ENCODE measurements around the gene ATP2B3. TPM values are rescaled to one million over a fixed set of nuclear protein-coding genes. Genes with fewer than 3 reads are reported as not detected.

Gene ATP2B3
- total RNA-seq, 1 donor from 2014 or later: 0.21 TPM

GRCh38 chrX:153626025-153626633 lies 108.7 kb downstream of the ATP2B3 start:
- Mint-ChIP-seq H3K27ac (ENCODE audit: unreplicated experiment) (no peak overlapping the region), H3K9me3 (ENCODE audit: unreplicated experiment) (peaks cover 8% of the 10 kb centered on the region), H3K4me3 (ENCODE audit: unreplicated experiment) (no peak overlapping the region), H3K4me1 (ENCODE audit: unreplicated experiment) (peaks cover 6% of the 10 kb centered on the region), H3K36me3 (ENCODE audit: unreplicated experiment) (no peaks in the 10 kb centered on the region), H3K27me3 (ENCODE audit: unreplicated experiment) (peaks cover 16% of the 10 kb centered on the region)
- DNase-seq (ENCODE audit: extremely low spot score, unreplicated experiment): no peak
- TF ChIP-seq, protein P1, sequence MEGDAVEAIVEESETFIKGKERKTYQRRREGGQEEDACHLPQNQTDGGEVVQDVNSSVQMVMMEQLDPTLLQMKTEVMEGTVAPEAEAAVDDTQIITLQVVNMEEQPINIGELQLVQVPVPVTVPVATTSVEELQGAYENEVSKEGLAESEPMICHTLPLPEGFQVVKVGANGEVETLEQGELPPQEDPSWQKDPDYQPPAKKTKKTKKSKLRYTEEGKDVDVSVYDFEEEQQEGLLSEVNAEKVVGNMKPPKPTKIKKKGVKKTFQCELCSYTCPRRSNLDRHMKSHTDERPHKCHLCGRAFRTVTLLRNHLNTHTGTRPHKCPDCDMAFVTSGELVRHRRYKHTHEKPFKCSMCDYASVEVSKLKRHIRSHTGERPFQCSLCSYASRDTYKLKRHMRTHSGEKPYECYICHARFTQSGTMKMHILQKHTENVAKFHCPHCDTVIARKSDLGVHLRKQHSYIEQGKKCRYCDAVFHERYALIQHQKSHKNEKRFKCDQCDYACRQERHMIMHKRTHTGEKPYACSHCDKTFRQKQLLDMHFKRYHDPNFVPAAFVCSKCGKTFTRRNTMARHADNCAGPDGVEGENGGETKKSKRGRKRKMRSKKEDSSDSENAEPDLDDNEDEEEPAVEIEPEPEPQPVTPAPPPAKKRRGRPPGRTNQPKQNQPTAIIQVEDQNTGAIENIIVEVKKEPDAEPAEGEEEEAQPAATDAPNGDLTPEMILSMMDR (IDR thresholded peaks at IDR 0.05): no peak

GRCh38 chrX:153626863-153627674 lies 109.6 kb downstream of the ATP2B3 start:
- TF ChIP-seq, protein P1 (IDR thresholded peaks at IDR 0.05): no peak
- H3K27me3 Mint-ChIP-seq (ENCODE audit: unreplicated experiment): peaks cover 17% of the 10 kb centered on the region
- no peaks in the 10 kb centered on the region for H3K36me3 Mint-ChIP-seq (ENCODE audit: unreplicated experiment)
- no peak overlapping the region for H3K4me3 Mint-ChIP-seq (ENCODE audit: unreplicated experiment)
- peaks cover 17% of the 10 kb centered on the region for H3K9me3 Mint-ChIP-seq (ENCODE audit: unreplicated experiment)
- peaks cover 6% of the 10 kb centered on the region for H3K4me1 Mint-ChIP-seq (ENCODE audit: unreplicated experiment)
- no peak for DNase-seq (ENCODE audit: extremely low spot score, unreplicated experiment)
- H3K27ac Mint-ChIP-seq (ENCODE audit: unreplicated experiment): no peak overlapping the region

DNA sequence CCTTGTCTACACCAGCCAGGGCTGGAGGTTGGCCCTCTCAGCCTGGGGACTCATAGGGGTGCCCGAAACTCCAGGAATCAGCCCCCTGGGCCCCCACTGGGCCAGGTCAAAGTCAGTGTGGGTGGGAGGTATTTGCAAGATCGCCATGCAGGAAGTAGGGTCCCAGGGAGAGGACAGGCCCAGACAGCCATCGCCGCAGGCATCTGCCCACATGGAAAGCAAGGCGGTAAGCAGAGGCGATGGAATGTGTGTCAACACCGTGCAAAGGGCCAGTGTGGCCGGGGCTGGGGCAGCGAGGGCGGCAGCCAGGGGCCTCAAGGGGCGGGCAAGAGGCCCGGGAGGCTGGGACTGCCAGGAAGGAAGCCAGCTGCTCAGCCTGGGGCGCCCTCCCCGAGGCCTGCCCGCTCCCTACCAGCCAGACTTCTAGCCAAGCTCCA lies 110.3 kb downstream of the ATP2B3 start:
- Mint-ChIP-seq H3K4me3 (ENCODE audit: unreplicated experiment) (no peak overlapping the region), H3K9me3 (ENCODE audit: unreplicated experiment) (peaks cover 17% of the 10 kb centered on the region), H3K27ac (ENCODE audit: unreplicated experiment) (no peak overlapping the region), H3K4me1 (ENCODE audit: unreplicated experiment) (peaks cover 6% of the 10 kb centered on the region), H3K27me3 (ENCODE audit: unreplicated experiment) (peaks cover 11% of the 10 kb centered on the region), H3K36me3 (ENCODE audit: unreplicated experiment) (no peaks in the 10 kb centered on the region)
- no peak for DNase-seq (ENCODE audit: extremely low spot score, unreplicated experiment)
- TF ChIP-seq, protein P1 (IDR thresholded peaks at IDR 0.05): no peak

GRCh38 chrX:153628129-153628528 lies 110.7 kb downstream of the ATP2B3 start:
- TF ChIP-seq, protein P1 (IDR thresholded peaks at IDR 0.05): no peak
- Mint-ChIP-seq H3K9me3 (ENCODE audit: unreplicated experiment) (peaks cover 17% of the 10 kb centered on the region), H3K36me3 (ENCODE audit: unreplicated experiment) (no peaks in the 10 kb centered on the region), H3K4me3 (ENCODE audit: unreplicated experiment) (no peak overlapping the region), H3K27me3 (ENCODE audit: unreplicated experiment) (peaks cover 8% of the 10 kb centered on the region), H3K27ac (ENCODE audit: unreplicated experiment) (no peak overlapping the region), H3K4me1 (ENCODE audit: unreplicated experiment) (peaks cover 6% of the 10 kb centered on the region)
- DNase-seq (ENCODE audit: extremely low spot score, unreplicated experiment): no peak

DNA sequence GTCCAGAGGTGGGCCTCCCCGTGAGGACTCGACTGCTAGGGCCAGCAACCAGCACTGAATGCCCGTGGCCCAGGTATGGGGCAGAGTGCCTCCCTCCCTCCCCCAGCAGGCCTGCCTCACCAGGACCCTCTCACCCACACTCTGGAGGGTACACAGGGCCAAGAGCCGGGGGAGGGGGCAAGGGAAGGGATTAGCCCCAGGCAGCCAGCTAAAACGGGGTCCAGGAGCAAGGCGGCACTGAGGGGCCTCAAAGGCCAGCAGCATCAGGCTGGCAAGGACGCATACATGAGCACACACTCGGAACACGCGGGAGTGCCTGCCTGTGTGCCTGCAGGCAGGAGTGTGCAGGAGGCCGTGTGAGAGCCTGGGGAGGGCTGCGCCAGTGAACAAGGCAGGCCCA lies 111.2 kb downstream of the ATP2B3 start:
- no peaks in the 10 kb centered on the region for H3K36me3 Mint-ChIP-seq (ENCODE audit: unreplicated experiment)
- H3K4me1 Mint-ChIP-seq (ENCODE audit: unreplicated experiment): peaks cover 4% of the 10 kb centered on the region
- H3K4me3 Mint-ChIP-seq (ENCODE audit: unreplicated experiment): no peak overlapping the region
- H3K27me3 Mint-ChIP-seq (ENCODE audit: unreplicated experiment): peaks cover 8% of the 10 kb centered on the region
- TF ChIP-seq, protein P1 (IDR thresholded peaks at IDR 0.05): no peak
- DNase-seq (ENCODE audit: extremely low spot score, unreplicated experiment): no peak
- no peak overlapping the region for H3K27ac Mint-ChIP-seq (ENCODE audit: unreplicated experiment)
- peaks cover 17% of the 10 kb centered on the region for H3K9me3 Mint-ChIP-seq (ENCODE audit: unreplicated experiment)
